ENCODE measurements around the gene KDM3A.
A peak's percentile ranks its signal among the peaks of the same experiment; 100 is the strongest.

Gene KDM3A, protein sequence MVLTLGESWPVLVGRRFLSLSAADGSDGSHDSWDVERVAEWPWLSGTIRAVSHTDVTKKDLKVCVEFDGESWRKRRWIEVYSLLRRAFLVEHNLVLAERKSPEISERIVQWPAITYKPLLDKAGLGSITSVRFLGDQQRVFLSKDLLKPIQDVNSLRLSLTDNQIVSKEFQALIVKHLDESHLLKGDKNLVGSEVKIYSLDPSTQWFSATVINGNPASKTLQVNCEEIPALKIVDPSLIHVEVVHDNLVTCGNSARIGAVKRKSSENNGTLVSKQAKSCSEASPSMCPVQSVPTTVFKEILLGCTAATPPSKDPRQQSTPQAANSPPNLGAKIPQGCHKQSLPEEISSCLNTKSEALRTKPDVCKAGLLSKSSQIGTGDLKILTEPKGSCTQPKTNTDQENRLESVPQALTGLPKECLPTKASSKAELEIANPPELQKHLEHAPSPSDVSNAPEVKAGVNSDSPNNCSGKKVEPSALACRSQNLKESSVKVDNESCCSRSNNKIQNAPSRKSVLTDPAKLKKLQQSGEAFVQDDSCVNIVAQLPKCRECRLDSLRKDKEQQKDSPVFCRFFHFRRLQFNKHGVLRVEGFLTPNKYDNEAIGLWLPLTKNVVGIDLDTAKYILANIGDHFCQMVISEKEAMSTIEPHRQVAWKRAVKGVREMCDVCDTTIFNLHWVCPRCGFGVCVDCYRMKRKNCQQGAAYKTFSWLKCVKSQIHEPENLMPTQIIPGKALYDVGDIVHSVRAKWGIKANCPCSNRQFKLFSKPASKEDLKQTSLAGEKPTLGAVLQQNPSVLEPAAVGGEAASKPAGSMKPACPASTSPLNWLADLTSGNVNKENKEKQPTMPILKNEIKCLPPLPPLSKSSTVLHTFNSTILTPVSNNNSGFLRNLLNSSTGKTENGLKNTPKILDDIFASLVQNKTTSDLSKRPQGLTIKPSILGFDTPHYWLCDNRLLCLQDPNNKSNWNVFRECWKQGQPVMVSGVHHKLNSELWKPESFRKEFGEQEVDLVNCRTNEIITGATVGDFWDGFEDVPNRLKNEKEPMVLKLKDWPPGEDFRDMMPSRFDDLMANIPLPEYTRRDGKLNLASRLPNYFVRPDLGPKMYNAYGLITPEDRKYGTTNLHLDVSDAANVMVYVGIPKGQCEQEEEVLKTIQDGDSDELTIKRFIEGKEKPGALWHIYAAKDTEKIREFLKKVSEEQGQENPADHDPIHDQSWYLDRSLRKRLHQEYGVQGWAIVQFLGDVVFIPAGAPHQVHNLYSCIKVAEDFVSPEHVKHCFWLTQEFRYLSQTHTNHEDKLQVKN (N-terminal part only)

GRCh38 chr2:86440631-86441391, at the start of gene KDM3A:
Gene KDM3A, plus strand, starts transcription at chr2:86441371. Its CDS starts 677 bp downstream, at chr2:86442048.
- peak; percentile 95 for DNase-seq (ENCODE audit: low spot score)
- CTCF ChIA-PET: interaction anchor here (0.6 to 0.8 kb wide), 2 partner anchors 43 to 305 kb away, joined by 3 read pairs; no protein-coding TSS in a partner anchor
- peak within 1 kb of the TSS; percentile 98 for H3K27ac ChIP-seq
- POLR2A ChIA-PET (ENCODE audit: low non-redundant PET): no interaction called here
- TF ChIP-seq CTCF (conservative IDR thresholded peaks at IDR 0.05; ENCODE audit: low read depth): no peak

DNA sequence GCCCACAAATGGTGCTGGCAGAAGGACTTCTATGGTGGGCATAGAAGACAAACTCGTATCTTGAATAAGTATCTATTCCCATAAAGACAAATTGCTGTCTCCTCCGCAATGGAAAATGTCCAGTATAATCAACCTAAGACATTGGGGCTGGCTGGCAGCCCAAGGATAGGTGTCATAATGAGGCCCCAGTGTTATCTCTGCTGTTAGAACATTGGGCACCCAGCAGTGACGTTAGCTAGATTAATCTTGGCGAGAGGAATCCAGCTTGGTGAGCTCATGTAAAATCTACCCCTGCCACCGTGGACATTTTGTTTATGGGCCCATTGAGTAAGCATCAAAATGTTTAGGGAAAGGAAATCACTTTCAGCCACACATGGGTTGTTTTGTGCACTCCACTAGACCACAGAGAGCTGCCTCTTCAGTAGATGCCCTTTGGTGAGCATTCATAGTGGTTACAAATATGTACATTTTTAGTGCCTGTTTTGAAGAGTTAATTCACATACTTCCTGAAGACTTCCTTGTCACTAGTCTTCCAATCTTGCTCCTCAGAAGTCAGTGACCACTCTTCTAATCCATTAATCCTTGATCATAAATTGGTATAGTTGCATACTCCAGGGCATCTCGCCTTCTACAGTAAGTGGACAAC, 48.2 kb upstream of the KDM3A start:
- ChIA-PET CTCF (interaction anchor here (0.8 kb wide), 1 partner anchor 21 kb away, joined by 3 read pairs; no protein-coding TSS in a partner anchor), POLR2A (ENCODE audit: low non-redundant PET) (no interaction called here)
- DNase-seq (ENCODE audit: low spot score): no peak
- no peak for TF ChIP-seq CTCF (conservative IDR thresholded peaks at IDR 0.05; ENCODE audit: low read depth)
- no peak overlapping the region for H3K27ac ChIP-seq

- DNase-seq (ENCODE audit: low spot score): peak; percentile 60
- no peak for TF ChIP-seq CTCF (conservative IDR thresholded peaks at IDR 0.05; ENCODE audit: low read depth)
- CTCF ChIA-PET: interaction anchor here (0.6 to 0.8 kb wide), 2 partner anchors 21 to 22 kb away, joined by 3 read pairs; no protein-coding TSS in a partner anchor
- no peak overlapping the region for H3K27ac ChIP-seq
- POLR2A ChIA-PET (ENCODE audit: low non-redundant PET): no interaction called here
Observed at GRCh38 chr2:86393521-86394491, 47.4 kb upstream of the KDM3A start.

DNA sequence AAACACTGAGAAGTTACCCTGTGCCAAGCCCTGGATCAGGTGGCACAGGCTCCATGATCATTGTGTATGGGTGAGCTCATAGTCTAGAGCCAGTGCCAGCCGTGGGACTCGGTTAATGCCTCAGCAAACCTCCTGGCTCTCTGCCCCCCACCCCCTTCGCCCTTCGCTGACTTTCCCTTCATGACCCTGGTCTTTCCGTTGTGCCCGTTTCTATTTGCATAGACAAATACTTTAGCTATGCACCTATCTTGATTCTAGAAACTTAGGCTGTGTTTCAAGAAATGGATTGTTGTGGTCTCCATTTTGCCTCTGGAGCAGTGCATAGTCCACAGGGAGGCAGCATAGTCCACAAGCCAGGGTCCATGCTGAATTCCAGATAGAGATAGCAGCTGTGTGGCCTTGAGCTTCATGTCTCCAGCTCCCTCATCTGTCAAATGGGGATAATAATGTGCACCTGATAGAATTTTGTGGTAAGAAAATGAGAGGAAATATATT, 44.8 kb upstream of the KDM3A start:
- POLR2A ChIA-PET (ENCODE audit: low non-redundant PET): no interaction called here
- no peak for DNase-seq (ENCODE audit: low spot score)
- no peak overlapping the region for H3K27ac ChIP-seq
- TF ChIP-seq CTCF (conservative IDR thresholded peaks at IDR 0.05; ENCODE audit: low read depth): peak; percentile 17; the same call in 1 of the 2 replicates
- CTCF ChIA-PET: interaction anchor here (0.5 to 1.3 kb wide), 5 partner anchors 46 to 230 kb away, joined by 3 to 8 read pairs (median 4); no protein-coding TSS in a partner anchor

Measured in RWPE1 (cell line).